PC-3 (cell line): Measurements from ENCODE around the gene CD300LB.

ENCODE experiments used
- EZH2 ChIP-seq: fragments of 300-600 bp; sonication (generic); IDR thresholded peaks from one replicate; pipeline ENCODE4 v1.6.1; 2017; ENCODE audit warnings: antibody characterized with exemption, mild to moderate bottlenecking, low read length; ENCODE audit not compliant: unreplicated experiment
- TF ChIP-seq, protein P1 (sequence below): fragments of 300-600 bp; sonication (generic); conservative IDR thresholded peaks from 2 replicates; pipeline ENCODE4 v1.5.1; 2017; ENCODE audit warnings: antibody characterized with exemption, low read depth, mild to moderate bottlenecking, low read length

DNA sequence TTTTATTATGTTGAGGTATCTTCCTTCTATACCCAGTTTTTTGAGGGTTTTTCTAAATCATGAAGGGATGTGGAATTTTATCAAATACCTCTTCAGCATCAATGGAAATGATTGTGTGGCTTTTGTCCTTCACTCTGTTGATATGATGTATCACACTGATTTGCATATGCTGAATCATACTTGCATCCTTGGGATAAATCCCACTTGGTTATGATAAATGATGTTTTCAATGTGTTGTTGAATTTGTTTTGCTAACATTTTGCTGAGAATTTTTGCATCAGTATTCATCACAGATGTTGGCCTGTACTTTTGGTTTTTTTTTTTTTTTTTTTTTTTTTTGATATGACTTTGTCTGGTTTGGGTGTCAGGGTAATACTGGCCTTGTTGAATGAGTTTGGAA, 23.1 kb downstream of the CD300LB start:
- TF ChIP-seq, protein P1, sequence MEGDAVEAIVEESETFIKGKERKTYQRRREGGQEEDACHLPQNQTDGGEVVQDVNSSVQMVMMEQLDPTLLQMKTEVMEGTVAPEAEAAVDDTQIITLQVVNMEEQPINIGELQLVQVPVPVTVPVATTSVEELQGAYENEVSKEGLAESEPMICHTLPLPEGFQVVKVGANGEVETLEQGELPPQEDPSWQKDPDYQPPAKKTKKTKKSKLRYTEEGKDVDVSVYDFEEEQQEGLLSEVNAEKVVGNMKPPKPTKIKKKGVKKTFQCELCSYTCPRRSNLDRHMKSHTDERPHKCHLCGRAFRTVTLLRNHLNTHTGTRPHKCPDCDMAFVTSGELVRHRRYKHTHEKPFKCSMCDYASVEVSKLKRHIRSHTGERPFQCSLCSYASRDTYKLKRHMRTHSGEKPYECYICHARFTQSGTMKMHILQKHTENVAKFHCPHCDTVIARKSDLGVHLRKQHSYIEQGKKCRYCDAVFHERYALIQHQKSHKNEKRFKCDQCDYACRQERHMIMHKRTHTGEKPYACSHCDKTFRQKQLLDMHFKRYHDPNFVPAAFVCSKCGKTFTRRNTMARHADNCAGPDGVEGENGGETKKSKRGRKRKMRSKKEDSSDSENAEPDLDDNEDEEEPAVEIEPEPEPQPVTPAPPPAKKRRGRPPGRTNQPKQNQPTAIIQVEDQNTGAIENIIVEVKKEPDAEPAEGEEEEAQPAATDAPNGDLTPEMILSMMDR, result no peak
- TF ChIP-seq EZH2, result no peak
